ENCODE measurements around the gene PGBD4.

Gene PGBD4

GRCh38 chr15:34101366-34102174 lies at the start of gene PGBD4, which contains the start of gene EMC7:
Gene PGBD4, plus strand, starts transcription at chr15:34102083. Its CDS starts 449 bp downstream, at chr15:34102532.
Gene EMC7, minus strand, starts transcription at chr15:34101862. Its CDS starts 23 bp downstream, at chr15:34101839.
- peak; percentile 100 for DNase-seq

- no peak for DNase-seq
These were observed 47.7 kb upstream of the PGBD4 start for GRCh38 chr15:34054081-34054707.

- no peak for DNase-seq
These were observed 45.9 kb upstream of the PGBD4 start for GRCh38 chr15:34055868-34056595.

- DNase-seq: no peak
These were observed 45.0 kb upstream of the PGBD4 start for GRCh38 chr15:34056911-34057310.

GRCh38 chr15:34059476-34059875 lies 42.4 kb upstream of the PGBD4 start:
- DNase-seq: no peak

- no peak for DNase-seq
These were observed 41.9 kb upstream of the PGBD4 start for GRCh38 chr15:34059946-34060345.

- DNase-seq: no peak
These were observed 37.4 kb upstream of the PGBD4 start for GRCh38 chr15:34064438-34064837.

- DNase-seq: no peak
These were observed 36.6 kb upstream of the PGBD4 start for GRCh38 chr15:34065261-34065660.

GRCh38 chr15:34065941-34066340 lies 35.9 kb upstream of the PGBD4 start:
- no peak for DNase-seq

GRCh38 chr15:34070003-34070402 lies 31.9 kb upstream of the PGBD4 start:
- DNase-seq: no peak

- no peak for DNase-seq
These were observed 25.1 kb upstream of the PGBD4 start for GRCh38 chr15:34076785-34077184.

GRCh38 chr15:34078900-34079299 lies 23.0 kb upstream of the PGBD4 start:
- DNase-seq: no peak

- no peak for DNase-seq
These were observed 22.0 kb upstream of the PGBD4 start for GRCh38 chr15:34079904-34080303.

- DNase-seq: no peak
These were observed 17.8 kb upstream of the PGBD4 start for GRCh38 chr15:34084086-34084485.

- DNase-seq: no peak
These were observed 16.1 kb upstream of the PGBD4 start for GRCh38 chr15:34085746-34086145.

GRCh38 chr15:34099914-34100313 lies 2.0 kb upstream of the PGBD4 start:
- DNase-seq: no peak

- no peak for DNase-seq
These were observed 467 bp downstream of the PGBD4 start for GRCh38 chr15:34102175-34102925.

GRCh38 chr15:34106423-34106822 lies 4.5 kb downstream of the PGBD4 start:
- DNase-seq: no peak

- no peak for DNase-seq
These were observed 5.4 kb downstream of the PGBD4 start for GRCh38 chr15:34107315-34107714.

GRCh38 chr15:34109797-34110663 lies 8.1 kb downstream of the PGBD4 start:
- no peak for DNase-seq

GRCh38 chr15:34111488-34111887 lies 9.6 kb downstream of the PGBD4 start:
- no peak for DNase-seq

- DNase-seq: no peak
These were observed 12.3 kb downstream of the PGBD4 start for GRCh38 chr15:34114215-34114614.
